ENCODE results near the gene XDH.

DNA sequence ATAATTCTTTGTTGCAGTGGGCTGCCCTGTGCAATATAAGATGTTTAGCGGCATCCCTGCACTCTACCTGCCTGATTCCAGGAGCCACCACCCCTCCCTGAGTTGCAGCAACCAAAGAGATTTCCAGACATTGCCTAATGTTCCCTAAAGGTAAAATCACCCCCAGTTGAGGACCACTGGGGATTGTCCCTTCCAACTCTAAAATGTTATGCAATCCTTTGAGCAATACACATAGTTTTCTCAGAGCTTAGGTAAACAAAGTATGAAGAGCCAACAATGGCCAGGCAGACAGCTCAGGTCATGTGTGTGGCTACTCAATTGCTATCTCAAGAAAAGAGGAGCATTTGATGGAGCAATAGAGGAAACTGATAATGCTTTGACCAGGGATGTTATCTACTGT is 87.0 kb downstream of the XDH start:
- TF ChIP-seq, protein P1, sequence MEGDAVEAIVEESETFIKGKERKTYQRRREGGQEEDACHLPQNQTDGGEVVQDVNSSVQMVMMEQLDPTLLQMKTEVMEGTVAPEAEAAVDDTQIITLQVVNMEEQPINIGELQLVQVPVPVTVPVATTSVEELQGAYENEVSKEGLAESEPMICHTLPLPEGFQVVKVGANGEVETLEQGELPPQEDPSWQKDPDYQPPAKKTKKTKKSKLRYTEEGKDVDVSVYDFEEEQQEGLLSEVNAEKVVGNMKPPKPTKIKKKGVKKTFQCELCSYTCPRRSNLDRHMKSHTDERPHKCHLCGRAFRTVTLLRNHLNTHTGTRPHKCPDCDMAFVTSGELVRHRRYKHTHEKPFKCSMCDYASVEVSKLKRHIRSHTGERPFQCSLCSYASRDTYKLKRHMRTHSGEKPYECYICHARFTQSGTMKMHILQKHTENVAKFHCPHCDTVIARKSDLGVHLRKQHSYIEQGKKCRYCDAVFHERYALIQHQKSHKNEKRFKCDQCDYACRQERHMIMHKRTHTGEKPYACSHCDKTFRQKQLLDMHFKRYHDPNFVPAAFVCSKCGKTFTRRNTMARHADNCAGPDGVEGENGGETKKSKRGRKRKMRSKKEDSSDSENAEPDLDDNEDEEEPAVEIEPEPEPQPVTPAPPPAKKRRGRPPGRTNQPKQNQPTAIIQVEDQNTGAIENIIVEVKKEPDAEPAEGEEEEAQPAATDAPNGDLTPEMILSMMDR (IDR thresholded peaks at IDR 0.05; ENCODE audit: insufficient read depth, low read length, poor library complexity, severe bottlenecking): no peak
- no peak for TF ChIP-seq EZH2phosphoT487 (conservative IDR thresholded peaks at IDR 0.05; ENCODE audit: low read length)
